MM.1S (cell line): Measurements from ENCODE around the gene PDE11A.
A peak's percentile ranks its signal among the peaks of the same experiment; 100 is the strongest.

Experiments used
- DNase-seq: peaks from one replicate; pipeline ENCODE4 v3.0.0-alpha.2; 2015
- H2AFZ ChIP-seq: fragments of 300-600 bp; sonication (generic); 2 replicates; pipeline ENCODE4 v1.6.0; 2016; ENCODE audit warnings: antibody characterized with exemption, low read length
- H3F3A ChIP-seq: fragments of 300-600 bp; sonication (generic); 2 replicates; pipeline ENCODE4 v1.6.1; 2016; ENCODE audit warnings: mild to moderate bottlenecking, antibody characterized with exemption, low read length, moderate library complexity, mixed read lengths; ENCODE audit not compliant: insufficient read depth
- H3K27ac ChIP-seq: fragments of 300-600 bp; sonication (generic); 2 replicates; pipeline ENCODE4 v1.5.1; 2016; ENCODE audit warnings: mild to moderate bottlenecking, low read length
- H3K27me3 ChIP-seq: fragments of 300-600 bp; sonication (generic); replicated peaks from 2 replicates; pipeline ENCODE4 v1.6.0; 2016; ENCODE audit warnings: low read length; ENCODE audit not compliant: insufficient read depth
- H3K36me3 ChIP-seq: fragments of 300-600 bp; sonication (generic); replicated peaks from 2 replicates; pipeline ENCODE4 v1.6.1; 2016; ENCODE audit warnings: mild to moderate bottlenecking, low read length, mixed read lengths; ENCODE audit not compliant: insufficient read depth
- H3K4me1 ChIP-seq: fragments of 300-600 bp; sonication (generic); 2 replicates; pipeline ENCODE4 v1.6.1; 2016; ENCODE audit warnings: low read length, mixed read lengths
- H3K4me2 ChIP-seq: fragments of 300-600 bp; sonication (generic); 2 replicates; pipeline ENCODE4 v1.6.0; 2016; ENCODE audit warnings: low read depth, low read length
- H3K4me3 ChIP-seq: fragments of 300-600 bp; sonication (generic); 2 replicates; pipeline ENCODE4 v1.5.1; 2016; ENCODE audit warnings: low read length, mixed read lengths
- H3K79me2 ChIP-seq: fragments of 300-600 bp; sonication (generic); 2 replicates; pipeline ENCODE4 v1.6.1; 2016; ENCODE audit warnings: mixed run types, low read length, mixed read lengths
- H3K9ac ChIP-seq: fragments of 300-600 bp; sonication (generic); 2 replicates; pipeline ENCODE4 v1.6.1; 2016; ENCODE audit warnings: low read length, mixed read lengths
- H3K9me2 ChIP-seq: fragments of 300-600 bp; sonication (generic); replicated peaks from 2 replicates; pipeline ENCODE4 v1.6.1; 2016; ENCODE audit warnings: mild to moderate bottlenecking, low read length, mixed read lengths; ENCODE audit not compliant: insufficient read depth
- H3K9me3 ChIP-seq: fragments of 300-600 bp; sonication (generic); replicated peaks from 2 replicates; pipeline ENCODE4 v1.6.1; 2016; ENCODE audit warnings: mild to moderate bottlenecking, low read length, mixed read lengths; ENCODE audit not compliant: insufficient read depth
- H4K20me1 ChIP-seq: fragments of 300-600 bp; sonication (generic); 2 replicates; pipeline ENCODE4 v1.6.1; 2016; ENCODE audit warnings: mild to moderate bottlenecking, low read length, moderate library complexity, mixed read lengths; ENCODE audit not compliant: insufficient read depth
- EZH2 ChIP-seq: fragments of 300-600 bp; sonication (generic); optimal IDR thresholded peaks from 2 replicates; pipeline ENCODE3; 2017; ENCODE audit warnings: low read depth, mild to moderate bottlenecking, antibody characterized with exemption, low read length, mixed read lengths
- EZH2phosphoT487 ChIP-seq: fragments of 300-600 bp; sonication (generic); IDR thresholded peaks from 2 replicates; pipeline ENCODE4 v1.6.1; 2018; ENCODE audit warnings: antibody characterized with exemption, low read length
- TF ChIP-seq, protein P1 (sequence below): fragments of 300-600 bp; sonication (generic); IDR thresholded peaks from 2 replicates; pipeline ENCODE4 v1.5.1; 2016; ENCODE audit warnings: antibody characterized with exemption, low read length, mixed read lengths

Gene PDE11A

DNA sequence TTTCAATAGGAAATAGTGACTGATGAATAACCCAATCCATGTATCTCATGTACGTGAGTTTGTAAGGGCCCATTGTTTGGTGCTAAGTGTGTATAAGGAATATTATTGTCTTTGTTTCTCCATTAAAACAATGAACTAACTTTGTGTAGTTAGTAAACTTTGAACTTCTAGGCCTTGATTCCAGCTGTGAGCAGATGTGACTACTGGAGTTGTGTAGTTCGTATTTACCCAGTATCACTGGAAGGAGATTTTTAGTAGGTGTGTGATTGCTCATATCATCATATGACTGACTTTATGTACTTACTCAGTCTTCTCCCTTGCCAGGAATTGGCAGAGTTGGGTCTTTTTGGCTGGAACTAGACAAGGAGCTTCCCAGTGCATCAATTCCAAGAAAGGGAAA, 452.6 kb downstream of the PDE11A start:
- Histone ChIP-seq H3K36me3 (no peaks in the 10 kb centered on the region), H3F3A (no peaks in the 10 kb centered on the region), H3K9me2 (no peaks in the 10 kb centered on the region), H3K27ac (no peak overlapping the region), H3K9me3 (no peaks in the 10 kb centered on the region), H4K20me1 (no peaks in the 10 kb centered on the region), H3K4me1 (0 out of 2 replicates have a peak, but pooled peaks cover 3% of the 10 kb centered on the region), H3K4me3 (no peak overlapping the region), H3K4me2 (no peak overlapping the region), H3K79me2 (no peaks in the 10 kb centered on the region), H3K27me3 (no peaks in the 10 kb centered on the region), H2AFZ (no peak overlapping the region), H3K9ac (no peak overlapping the region)
- TF ChIP-seq EZH2phosphoT487, result no peak
- TF ChIP-seq, protein P1, sequence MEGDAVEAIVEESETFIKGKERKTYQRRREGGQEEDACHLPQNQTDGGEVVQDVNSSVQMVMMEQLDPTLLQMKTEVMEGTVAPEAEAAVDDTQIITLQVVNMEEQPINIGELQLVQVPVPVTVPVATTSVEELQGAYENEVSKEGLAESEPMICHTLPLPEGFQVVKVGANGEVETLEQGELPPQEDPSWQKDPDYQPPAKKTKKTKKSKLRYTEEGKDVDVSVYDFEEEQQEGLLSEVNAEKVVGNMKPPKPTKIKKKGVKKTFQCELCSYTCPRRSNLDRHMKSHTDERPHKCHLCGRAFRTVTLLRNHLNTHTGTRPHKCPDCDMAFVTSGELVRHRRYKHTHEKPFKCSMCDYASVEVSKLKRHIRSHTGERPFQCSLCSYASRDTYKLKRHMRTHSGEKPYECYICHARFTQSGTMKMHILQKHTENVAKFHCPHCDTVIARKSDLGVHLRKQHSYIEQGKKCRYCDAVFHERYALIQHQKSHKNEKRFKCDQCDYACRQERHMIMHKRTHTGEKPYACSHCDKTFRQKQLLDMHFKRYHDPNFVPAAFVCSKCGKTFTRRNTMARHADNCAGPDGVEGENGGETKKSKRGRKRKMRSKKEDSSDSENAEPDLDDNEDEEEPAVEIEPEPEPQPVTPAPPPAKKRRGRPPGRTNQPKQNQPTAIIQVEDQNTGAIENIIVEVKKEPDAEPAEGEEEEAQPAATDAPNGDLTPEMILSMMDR, result no peak
- no peak for TF ChIP-seq EZH2
- DNase-seq, result no peak

DNA sequence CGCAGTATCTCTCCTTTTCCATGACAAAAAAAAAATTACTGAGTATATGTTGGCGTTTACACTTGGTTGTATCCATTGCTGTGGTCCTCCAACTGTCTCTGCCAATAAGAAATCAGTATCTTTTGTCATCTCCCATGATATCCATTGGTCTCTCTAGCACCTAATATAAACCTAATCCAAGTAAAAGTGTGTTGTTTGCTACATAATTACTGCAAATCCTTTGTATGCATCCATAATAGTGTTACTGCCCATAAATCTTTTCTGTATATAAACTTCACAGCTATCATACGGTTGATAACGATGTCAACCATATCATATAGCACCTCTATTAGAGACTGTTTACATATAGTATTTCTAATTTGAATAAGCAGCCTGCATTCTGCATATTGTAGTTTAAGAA, 453.1 kb downstream of the PDE11A start:
- Histone ChIP-seq H3K4me1 (0 out of 2 replicates have a peak, but pooled peaks cover 3% of the 10 kb centered on the region), H3K79me2 (no peaks in the 10 kb centered on the region), H4K20me1 (no peaks in the 10 kb centered on the region), H3F3A (no peaks in the 10 kb centered on the region), H3K9me3 (no peaks in the 10 kb centered on the region), H3K36me3 (no peaks in the 10 kb centered on the region), H3K9ac (peak overlapping the region; percentile 88; the same call in 1 of the 2 replicates), H2AFZ (peak overlapping the region; percentile 96), H3K9me2 (no peaks in the 10 kb centered on the region), H3K4me3 (peak overlapping the region; percentile 79; the same call in 1 of the 2 replicates), H3K27me3 (no peaks in the 10 kb centered on the region), H3K27ac (no peak overlapping the region), H3K4me2 (peak overlapping the region; percentile 84)
- TF ChIP-seq EZH2 (no peak), EZH2phosphoT487 (no peak)
- TF ChIP-seq, protein P1, result no peak
- DNase-seq, result no peak

GRCh38 chr2:177618255-177619253, 454.0 kb downstream of the PDE11A start:
- TF ChIP-seq EZH2 (no peak), EZH2phosphoT487 (no peak)
- TF ChIP-seq, protein P1, result no peak
- Histone ChIP-seq H3K9me2 (no peaks in the 10 kb centered on the region), H3K27ac (peak overlapping the region; percentile 78), H3K27me3 (no peaks in the 10 kb centered on the region), H3K9ac (peak overlapping the region; percentile 88), H3K9me3 (no peaks in the 10 kb centered on the region), H3K4me1 (0 out of 2 replicates have a peak, but pooled peaks cover 3% of the 10 kb centered on the region), H3K79me2 (no peaks in the 10 kb centered on the region), H2AFZ (peak overlapping the region; percentile 96), H3K4me2 (peak overlapping the region; percentile 84), H3F3A (no peaks in the 10 kb centered on the region), H4K20me1 (no peaks in the 10 kb centered on the region), H3K4me3 (peak overlapping the region; percentile 79), H3K36me3 (no peaks in the 10 kb centered on the region)
- DNase-seq, result peak; percentile 92
